ENCODE measurements around the gene TMX2. TPM values are rescaled to one million over a fixed set of nuclear protein-coding genes. Genes with fewer than 3 reads are reported as not detected.

TMX2 gene
- total and polyA plus RNA-seq, 9 of the 15 experiments (the other 6 are each of a cell fraction or from before 2014, with no cell fraction given) = 176 to 433 (median 227) TPM

DNA sequence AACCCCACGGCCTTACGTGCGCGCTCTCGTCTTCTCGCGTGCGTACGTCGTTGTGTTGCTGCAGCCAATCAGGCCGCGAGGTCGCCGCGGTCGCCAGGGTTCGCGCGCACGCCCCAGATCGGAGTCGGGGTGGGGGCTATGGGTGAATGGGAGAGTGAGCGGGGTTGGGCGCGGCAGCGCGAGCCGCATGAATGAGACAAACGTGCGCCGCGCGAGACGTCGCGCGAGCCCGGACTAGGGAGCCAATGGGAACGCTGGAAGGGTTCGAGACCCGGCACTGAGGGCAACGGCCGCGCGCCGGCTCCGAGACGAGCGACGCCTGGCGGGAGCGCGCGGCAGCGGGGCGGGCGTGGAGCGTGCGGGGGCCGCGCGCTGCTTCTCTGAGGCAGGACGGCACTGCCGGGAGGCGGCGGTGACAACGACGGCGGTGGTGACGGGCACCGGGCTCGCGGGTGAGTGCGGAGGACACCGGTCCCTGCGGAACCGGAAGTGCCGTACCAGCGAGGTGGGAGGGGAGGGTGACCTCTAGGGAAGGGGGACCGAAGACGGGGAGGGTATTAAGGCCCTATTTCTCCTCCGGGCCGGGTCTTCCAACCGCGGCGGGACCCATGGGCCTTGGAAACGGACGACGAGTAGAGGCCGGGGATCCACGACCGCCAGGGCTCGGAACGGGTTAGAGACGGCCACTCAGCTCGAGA is 44.5 kb upstream of the TMX2 start, which contains the start of gene ZDHHC5 (continued):
- peak; percentile 49 for TF ChIP-seq REST (IDR thresholded peaks at IDR 0.05; ENCODE audit: borderline replicate concordance)
- peak; percentile 42; the same call in 1 of the 2 replicates for TF ChIP-seq REST (CRISPR knock-in tag; IDR thresholded peaks at IDR 0.05; ENCODE audit: low read depth)
- no peak for TF ChIP-seq FOXJ3 (CRISPR knock-in tag; IDR thresholded peaks at IDR 0.05)
- 0 out of 2 replicates have a peak, but pooled peaks have one; percentile 13 for TF ChIP-seq ZNF263 (CRISPR knock-in tag; IDR thresholded peaks at IDR 0.05; ENCODE audit: borderline replicate concordance)
- TF ChIP-seq SMARCE1 (IDR thresholded peaks at IDR 0.05) = no peak
- TF ChIP-seq KAT7 (CRISPR knock-in tag; IDR thresholded peaks at IDR 0.05; ENCODE audit: borderline replicate concordance) = no peak
- TF ChIP-seq, protein P1, sequence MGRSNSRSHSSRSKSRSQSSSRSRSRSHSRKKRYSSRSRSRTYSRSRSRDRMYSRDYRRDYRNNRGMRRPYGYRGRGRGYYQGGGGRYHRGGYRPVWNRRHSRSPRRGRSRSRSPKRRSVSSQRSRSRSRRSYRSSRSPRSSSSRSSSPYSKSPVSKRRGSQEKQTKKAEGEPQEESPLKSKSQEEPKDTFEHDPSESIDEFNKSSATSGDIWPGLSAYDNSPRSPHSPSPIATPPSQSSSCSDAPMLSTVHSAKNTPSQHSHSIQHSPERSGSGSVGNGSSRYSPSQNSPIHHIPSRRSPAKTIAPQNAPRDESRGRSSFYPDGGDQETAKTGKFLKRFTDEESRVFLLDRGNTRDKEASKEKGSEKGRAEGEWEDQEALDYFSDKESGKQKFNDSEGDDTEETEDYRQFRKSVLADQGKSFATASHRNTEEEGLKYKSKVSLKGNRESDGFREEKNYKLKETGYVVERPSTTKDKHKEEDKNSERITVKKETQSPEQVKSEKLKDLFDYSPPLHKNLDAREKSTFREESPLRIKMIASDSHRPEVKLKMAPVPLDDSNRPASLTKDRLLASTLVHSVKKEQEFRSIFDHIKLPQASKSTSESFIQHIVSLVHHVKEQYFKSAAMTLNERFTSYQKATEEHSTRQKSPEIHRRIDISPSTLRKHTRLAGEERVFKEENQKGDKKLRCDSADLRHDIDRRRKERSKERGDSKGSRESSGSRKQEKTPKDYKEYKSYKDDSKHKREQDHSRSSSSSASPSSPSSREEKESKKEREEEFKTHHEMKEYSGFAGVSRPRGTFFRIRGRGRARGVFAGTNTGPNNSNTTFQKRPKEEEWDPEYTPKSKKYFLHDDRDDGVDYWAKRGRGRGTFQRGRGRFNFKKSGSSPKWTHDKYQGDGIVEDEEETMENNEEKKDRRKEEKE (IDR thresholded peaks at IDR 0.05; ENCODE audit: borderline replicate concordance in 1 of 2, control insufficient read depth in 1 of 2, low read depth in 2 of 2, low read length in 1 of 2) = peak in 1 of 2 experiments; percentile 82; a peak in 1 of 4 replicates
- peak; percentile 89; the same call in 1 of the 2 replicates for TF ChIP-seq HNRNPL (IDR thresholded peaks at IDR 0.05; ENCODE audit: low read depth, low read length)
- TF ChIP-seq, protein P2, sequence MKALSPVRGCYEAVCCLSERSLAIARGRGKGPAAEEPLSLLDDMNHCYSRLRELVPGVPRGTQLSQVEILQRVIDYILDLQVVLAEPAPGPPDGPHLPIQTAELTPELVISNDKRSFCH (CRISPR knock-in tag; IDR thresholded peaks at IDR 0.05) = no peak
- TF ChIP-seq, protein P2 (tag; IDR thresholded peaks at IDR 0.05) = peak; percentile 57
- TF ChIP-seq MXI1 (IDR thresholded peaks at IDR 0.05; ENCODE audit: low read depth, low read length) = no peak
- TF ChIP-seq SP2 (IDR thresholded peaks at IDR 0.05; ENCODE audit: extremely low read depth, low read depth, low read length, poor library complexity, severe bottlenecking) = no peak
- peak; percentile 90 for TF ChIP-seq GABPB1 (CRISPR knock-in tag; IDR thresholded peaks at IDR 0.05)
